OCI-LY7 (cell line): ENCODE results near the gene PATJ. TPM values are rescaled to one million over a fixed set of nuclear protein-coding genes. Genes with fewer than 3 reads are reported as not detected.
"Not testable (repeated sequence)": the region's sequence is repeated elsewhere in the genome, so short reads cannot be mapped to it uniquely, and the experiment has no call there.

Source experiments
- BruUV-seq: library from RNA; stranded (reverse); fragments of 400-500 nt; replicated peaks from 2 replicates; lab custom pipeline; 2021; lab: Mats Ljungman, UMichigan
- CTCF ChIA-PET: fragments of 300-600 bp; sonication (Branson Sonifier 250); formaldehyde crosslinking; loops from one replicate; lab custom pipeline; 2022; ENCODE audit warnings: antibody characterized with exemption; ENCODE audit not compliant: unreplicated experiment; lab: Charles Lee
- POLR2A ChIA-PET: fragments of 300-600 bp; sonication (Branson Sonifier 250); formaldehyde crosslinking; loops from one replicate; lab custom pipeline; 2022; ENCODE audit warnings: antibody characterized with exemption; lab: Charles Lee
- DNase-seq: peaks from one replicate; pipeline ENCODE4 v3.0.0-alpha.2; 2015; ENCODE audit warnings: low spot score
- H2AFZ ChIP-seq: fragments of 200-600 bp; sonication (generic), shearing (Covaris generic); 2 replicates; pipeline ENCODE4 v1.6.1; 2014; ENCODE audit warnings: mild to moderate bottlenecking, antibody characterized with exemption, low read length, moderate library complexity
- H3K27ac ChIP-seq: fragments of 200-600 bp; sonication (generic); 2 replicates; pipeline ENCODE4 v1.5.1; 2014; ENCODE audit warnings: mixed run types, low read depth, mild to moderate bottlenecking, moderate library complexity, low read length, inconsistent platforms; ENCODE audit not compliant: poor library complexity, severe bottlenecking
- H3K36me3 ChIP-seq: fragments of 200-600 bp; sonication (generic); 2 replicates; pipeline ENCODE4 v1.6.1; 2014; ENCODE audit warnings: mild to moderate bottlenecking, antibody characterized with exemption, low read length, moderate library complexity, mixed read lengths; ENCODE audit not compliant: insufficient read depth
- H3K4me1 ChIP-seq: fragments of 200-600 bp; sonication (generic); 2 replicates; pipeline ENCODE4 v1.5.1; 2014; ENCODE audit warnings: mild to moderate bottlenecking, low read length; ENCODE audit not compliant: insufficient read depth, poor library complexity, severe bottlenecking
- H3K4me2 ChIP-seq: fragments of 200-600 bp; sonication (generic); 2 replicates; pipeline ENCODE4 v1.6.1; 2014; ENCODE audit warnings: mild to moderate bottlenecking, low read length
- H3K4me3 ChIP-seq: fragments of 200-600 bp; sonication (generic); 2 replicates; pipeline ENCODE4 v1.5.1; 2014; ENCODE audit warnings: mild to moderate bottlenecking, low read depth, low read length; ENCODE audit not compliant: poor library complexity, severe bottlenecking
- H3K79me2 ChIP-seq: fragments of 200-600 bp; sonication (generic); 2 replicates; pipeline ENCODE4 v1.6.1; 2016; ENCODE audit warnings: low read depth, mild to moderate bottlenecking, low read length, moderate library complexity, mixed read lengths; ENCODE audit not compliant: insufficient read depth
- H3K9me2 ChIP-seq: fragments of 200-600 bp; sonication (generic); 2 replicates; pipeline ENCODE4 v1.6.1; 2016; ENCODE audit warnings: mild to moderate bottlenecking, low read length, mixed read lengths; ENCODE audit not compliant: insufficient read depth
- H3K9me3 ChIP-seq: fragments of 200-600 bp; sonication (generic); 2 replicates; pipeline ENCODE4 v1.6.1; 2014; ENCODE audit warnings: mild to moderate bottlenecking, mixed run types, low read length, mixed read lengths
- H4K20me1 ChIP-seq: fragments of 200-600 bp; sonication (generic); 2 replicates; pipeline ENCODE4 v1.6.1; 2014; ENCODE audit warnings: mild to moderate bottlenecking, antibody characterized with exemption, low read length, moderate library complexity, mixed read lengths; ENCODE audit not compliant: insufficient read depth
- CTCF ChIP-seq: fragments of 200-600 bp; sonication (generic); conservative IDR thresholded peaks from 2 replicates; pipeline ENCODE4 v1.5.1; 2014; ENCODE audit warnings: mild to moderate bottlenecking, antibody characterized with exemption, low read length, moderate library complexity, mixed read lengths
- EZH2phosphoT487 ChIP-seq: fragments of 200-600 bp; sonication (generic); IDR thresholded peaks from 2 replicates; pipeline ENCODE4 v1.6.1; 2018; ENCODE audit warnings: low read depth, borderline replicate concordance, mild to moderate bottlenecking, mixed run types, antibody characterized with exemption, low read length, moderate library complexity, mixed read lengths
- intact Hi-C: fragments of 100-400 bp; cut with micrococcal nuclease; formaldehyde crosslinking; loops from one replicate; pipeline ENCODE4 v1.10.0; 2022; ENCODE audit not compliant: unreplicated experiment
- total RNA-seq, 2 experiments: library from RNA; depleted of rRNA in 1 of 2; stranded (reverse); fragments of >200 nt in 1 of 2; shearing (Covaris generic) in 1 of 2; gene quantifications; 2 replicates each; pipeline ENCODE4 v1.2.3, GENCODE V29; 2014 to 2022

Gene PATJ
- total RNA-seq, 2 experiments from 2014 or later, result 0.95 to 4.0 TPM

GRCh38 chr1:61888808-61889207 lies 146.5 kb downstream of the PATJ start:
- Histone ChIP-seq H3K4me2 (no peak overlapping the region), H3K4me3 (no peak overlapping the region), H3K4me1 (no peaks in the 10 kb centered on the region), H3K9me2 (no peaks in the 10 kb centered on the region), H3K9me3 (no peaks in the 10 kb centered on the region), H3K79me2 (no peaks in the 10 kb centered on the region), H3K36me3 (no peaks in the 10 kb centered on the region), H3K27ac (no peak overlapping the region), H2AFZ (no peak overlapping the region), H4K20me1 (no peaks in the 10 kb centered on the region)
- POLR2A ChIA-PET, result no interaction called here
- no peak for DNase-seq
- CTCF ChIA-PET, result no interaction called here
- intact Hi-C loops, result no loop called here
- TF ChIP-seq EZH2phosphoT487 (no peak), CTCF (no peak)
- BruUV-seq, result no TSS peak

GRCh38 chr1:61890435-61890834 lies 148.2 kb downstream of the PATJ start:
- H3K4me3 ChIP-seq, DNase-seq, H3K79me2 ChIP-seq, H3K4me2 ChIP-seq, H4K20me1 ChIP-seq, H3K27ac ChIP-seq, H3K4me1 ChIP-seq, H3K9me2 ChIP-seq, intact Hi-C loops, H3K9me3 ChIP-seq, BruUV-seq, H2AFZ ChIP-seq, POLR2A ChIA-PET, CTCF ChIA-PET, H3K36me3 ChIP-seq: not testable (repeated sequence)

GRCh38 chr1:61892977-61893376 lies 150.7 kb downstream of the PATJ start:
- TF ChIP-seq CTCF, result no peak
- TF ChIP-seq EZH2phosphoT487, result no peak
- Histone ChIP-seq H2AFZ (no peak overlapping the region), H3K9me3 (no peaks in the 10 kb centered on the region), H3K9me2 (no peaks in the 10 kb centered on the region), H4K20me1 (no peaks in the 10 kb centered on the region), H3K27ac (no peak overlapping the region), H3K36me3 (no peaks in the 10 kb centered on the region), H3K4me1 (no peaks in the 10 kb centered on the region), H3K79me2 (no peaks in the 10 kb centered on the region), H3K4me3 (no peak overlapping the region), H3K4me2 (no peak overlapping the region)
- ChIA-PET CTCF (no interaction called here), POLR2A (interaction anchor here (0.7 kb wide), 1 partner anchor 16 kb away, joined by 3 read pairs; no protein-coding TSS in a partner anchor)
- intact Hi-C loops, result no loop called here
- no TSS peak for BruUV-seq
- DNase-seq, result no peak

- POLR2A ChIA-PET, H3K4me1 ChIP-seq, intact Hi-C loops, H3K9me2 ChIP-seq, H3K4me2 ChIP-seq, H3K9me3 ChIP-seq, BruUV-seq, H2AFZ ChIP-seq, DNase-seq, H3K79me2 ChIP-seq, H4K20me1 ChIP-seq, H3K4me3 ChIP-seq, CTCF ChIA-PET, H3K36me3 ChIP-seq, H3K27ac ChIP-seq: not testable (repeated sequence)
These were observed 152.0 kb downstream of the PATJ start for GRCh38 chr1:61894296-61894695.
